A549 (cell line): ENCODE data around the gene EAF2.

Experiments used
- POLR2A ChIP-seq: IDR thresholded peaks from 2 replicates; pipeline ENCODE4 v1.6.1; 2012; ENCODE audit warnings: mild to moderate bottlenecking, low read length
- TF ChIP-seq, protein P1 (sequence below): IDR thresholded peaks from 2 replicates; pipeline ENCODE4 v1.6.1; 2012

- TF ChIP-seq, protein P1, sequence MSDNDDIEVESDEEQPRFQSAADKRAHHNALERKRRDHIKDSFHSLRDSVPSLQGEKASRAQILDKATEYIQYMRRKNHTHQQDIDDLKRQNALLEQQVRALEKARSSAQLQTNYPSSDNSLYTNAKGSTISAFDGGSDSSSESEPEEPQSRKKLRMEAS, result no peak
- no peak for TF ChIP-seq POLR2A
Measured at GRCh38 chr3:121885386-121885785, 50.4 kb downstream of the EAF2 start.
